ENCODE results near the gene CD84.

DNA sequence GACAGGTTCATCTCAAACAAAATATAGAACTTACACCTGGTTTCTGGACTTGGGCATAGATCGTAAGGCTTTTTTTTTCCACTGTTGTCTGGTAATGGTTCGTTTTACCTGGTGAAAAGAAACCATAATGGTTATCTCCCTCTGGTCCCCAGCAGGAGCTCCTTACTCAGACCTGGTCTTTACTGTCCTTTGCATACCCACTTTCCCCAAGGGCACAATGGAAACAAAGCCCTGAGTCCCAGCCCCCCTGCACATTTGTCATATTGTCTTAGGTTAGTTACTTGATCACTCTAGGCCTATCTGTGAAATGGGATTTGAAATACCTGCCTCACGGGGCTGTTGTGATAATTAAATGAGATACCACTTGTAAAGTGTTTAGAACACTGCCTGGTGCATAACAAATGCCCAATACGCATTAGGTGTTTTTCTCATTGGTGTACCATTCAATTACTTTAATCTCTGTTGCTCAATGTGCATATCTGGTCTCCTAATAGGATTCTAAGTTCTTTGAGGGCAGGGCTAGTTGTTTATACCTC lies 40.5 kb upstream of the CD84 start:
- no peak for TF ChIP-seq GATA2 (IDR thresholded peaks at IDR 0.05; ENCODE audit: low read depth, low read length)
- no peak for TF ChIP-seq GATA3 (IDR thresholded peaks at IDR 0.05; ENCODE audit: low read depth, low read length)
